Measurements from ENCODE around the gene IFT172.
"Not testable (repeated sequence)": the region's sequence is repeated elsewhere in the genome, so short reads cannot be mapped to it uniquely, and the experiment has no call there.

GRCh38 chr2:27538839-27539450 is 49.4 kb upstream of the IFT172 start:
- TF ChIP-seq CTCF (IDR thresholded peaks at IDR 0.05; ENCODE audit: low read depth, low read length); EZH2phosphoT487 (IDR thresholded peaks at IDR 0.05; ENCODE audit: low read depth): not testable (repeated sequence)

Data from OCI-LY3 (cell line).